ENCODE measurements around the gene ELOVL6. TPM values are rescaled to one million over a fixed set of nuclear protein-coding genes. Genes with fewer than 3 reads are reported as not detected.

ELOVL6 gene
- total and polyA plus RNA-seq, 2 experiments from 2014 or later, result 12.8 to 18.1 TPM

DNA sequence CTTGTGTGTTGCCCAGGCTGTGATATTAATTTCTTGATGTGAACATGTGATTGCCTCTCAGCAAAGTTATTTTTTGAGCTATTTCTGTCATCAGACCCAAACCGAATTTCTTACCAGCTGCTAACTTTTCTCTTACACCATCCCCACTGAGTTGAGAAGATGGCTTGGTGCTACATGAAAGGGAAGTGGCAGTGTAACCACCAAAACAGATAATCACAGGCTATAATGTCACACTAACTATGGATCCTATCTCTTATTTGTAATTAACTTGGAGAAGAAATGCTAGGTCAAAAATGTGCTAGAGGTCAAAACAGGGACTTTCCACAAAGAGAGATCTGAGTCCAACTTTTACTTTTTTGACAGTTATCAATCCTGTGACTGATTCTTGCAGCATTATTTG, 43.8 kb downstream of the ELOVL6 start:
- no peaks in the 10 kb centered on the region for H4K20me1 ChIP-seq (ENCODE audit: insufficient read depth, poor library complexity, severe bottlenecking)
- no peak overlapping the region for H3K27ac ChIP-seq
- no peak overlapping the region for H3K4me3 ChIP-seq
- H2AFZ ChIP-seq, result no peak overlapping the region
- no peaks in the 10 kb centered on the region for H3K9me2 ChIP-seq (replicated peaks; ENCODE audit: insufficient read depth)
- H3K4me1 ChIP-seq (ENCODE audit: insufficient read depth), result no peaks in the 10 kb centered on the region
- H3K4me2 ChIP-seq, result no peak overlapping the region
- TF ChIP-seq, protein P1, sequence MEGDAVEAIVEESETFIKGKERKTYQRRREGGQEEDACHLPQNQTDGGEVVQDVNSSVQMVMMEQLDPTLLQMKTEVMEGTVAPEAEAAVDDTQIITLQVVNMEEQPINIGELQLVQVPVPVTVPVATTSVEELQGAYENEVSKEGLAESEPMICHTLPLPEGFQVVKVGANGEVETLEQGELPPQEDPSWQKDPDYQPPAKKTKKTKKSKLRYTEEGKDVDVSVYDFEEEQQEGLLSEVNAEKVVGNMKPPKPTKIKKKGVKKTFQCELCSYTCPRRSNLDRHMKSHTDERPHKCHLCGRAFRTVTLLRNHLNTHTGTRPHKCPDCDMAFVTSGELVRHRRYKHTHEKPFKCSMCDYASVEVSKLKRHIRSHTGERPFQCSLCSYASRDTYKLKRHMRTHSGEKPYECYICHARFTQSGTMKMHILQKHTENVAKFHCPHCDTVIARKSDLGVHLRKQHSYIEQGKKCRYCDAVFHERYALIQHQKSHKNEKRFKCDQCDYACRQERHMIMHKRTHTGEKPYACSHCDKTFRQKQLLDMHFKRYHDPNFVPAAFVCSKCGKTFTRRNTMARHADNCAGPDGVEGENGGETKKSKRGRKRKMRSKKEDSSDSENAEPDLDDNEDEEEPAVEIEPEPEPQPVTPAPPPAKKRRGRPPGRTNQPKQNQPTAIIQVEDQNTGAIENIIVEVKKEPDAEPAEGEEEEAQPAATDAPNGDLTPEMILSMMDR (IDR thresholded peaks at IDR 0.05; ENCODE audit: poor library complexity), result no peak
- no peak for TF ChIP-seq EZH2 (IDR thresholded peaks at IDR 0.05; ENCODE audit: borderline replicate concordance)
- TF ChIP-seq EZH2phosphoT487 (IDR thresholded peaks at IDR 0.05; ENCODE audit: low read depth, severe bottlenecking, unreplicated experiment), result no peak
- no peaks in the 10 kb centered on the region for H3K36me3 ChIP-seq (replicated peaks; ENCODE audit: insufficient read depth, low read depth)
- no peaks in the 10 kb centered on the region for H3K9me3 ChIP-seq (ENCODE audit: low read depth)
- H3K27me3 ChIP-seq, result no peaks in the 10 kb centered on the region
- peaks cover 19% of the 10 kb centered on the region for H3K79me2 ChIP-seq
- DNase-seq (ENCODE audit: low spot score), result no peak
- 91% methylated on average over 1 of the region's 1 CpG for WGBS (ENCODE audit: low lambda C conversion rate, missing lambda C conversion rate)

DNA sequence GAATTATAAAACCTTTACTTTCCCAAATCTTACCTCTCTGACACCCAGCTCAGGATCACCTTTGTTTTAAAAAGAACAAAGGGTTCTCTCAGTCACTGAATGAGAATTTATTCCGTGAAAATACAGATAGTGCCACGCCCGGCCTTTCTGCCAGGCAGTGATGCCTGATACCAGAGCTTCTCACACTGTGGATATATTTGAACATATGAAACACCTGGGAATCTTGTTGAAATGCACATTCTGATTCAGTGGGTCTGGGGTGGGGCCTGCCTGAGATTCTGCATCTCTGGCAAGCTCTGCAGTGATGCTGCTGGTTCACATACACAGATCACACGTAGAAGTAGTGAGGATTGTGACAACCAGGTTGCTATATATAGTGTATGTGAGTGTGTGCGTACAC, 46.0 kb downstream of the ELOVL6 start:
- no peaks in the 10 kb centered on the region for H3K4me1 ChIP-seq (ENCODE audit: insufficient read depth)
- H3K9me3 ChIP-seq (ENCODE audit: low read depth), result no peaks in the 10 kb centered on the region
- H3K27me3 ChIP-seq, result no peaks in the 10 kb centered on the region
- 86% methylated on average over 5 of the region's 5 CpGs for WGBS (ENCODE audit: low lambda C conversion rate, missing lambda C conversion rate)
- no peak overlapping the region for H3K27ac ChIP-seq
- H3K79me2 ChIP-seq, result peaks cover 8% of the 10 kb centered on the region
- H2AFZ ChIP-seq, result no peak overlapping the region
- H3K4me3 ChIP-seq, result no peak overlapping the region
- H4K20me1 ChIP-seq (ENCODE audit: insufficient read depth, poor library complexity, severe bottlenecking), result no peaks in the 10 kb centered on the region
- no peak for DNase-seq (ENCODE audit: low spot score)
- TF ChIP-seq, protein P1 (IDR thresholded peaks at IDR 0.05; ENCODE audit: poor library complexity), result no peak
- no peak for TF ChIP-seq EZH2 (IDR thresholded peaks at IDR 0.05; ENCODE audit: borderline replicate concordance)
- no peak for TF ChIP-seq EZH2phosphoT487 (IDR thresholded peaks at IDR 0.05; ENCODE audit: low read depth, severe bottlenecking, unreplicated experiment)
- H3K36me3 ChIP-seq (replicated peaks; ENCODE audit: insufficient read depth, low read depth), result no peaks in the 10 kb centered on the region
- no peak overlapping the region for H3K4me2 ChIP-seq
- no peaks in the 10 kb centered on the region for H3K9me2 ChIP-seq (replicated peaks; ENCODE audit: insufficient read depth)

DNA sequence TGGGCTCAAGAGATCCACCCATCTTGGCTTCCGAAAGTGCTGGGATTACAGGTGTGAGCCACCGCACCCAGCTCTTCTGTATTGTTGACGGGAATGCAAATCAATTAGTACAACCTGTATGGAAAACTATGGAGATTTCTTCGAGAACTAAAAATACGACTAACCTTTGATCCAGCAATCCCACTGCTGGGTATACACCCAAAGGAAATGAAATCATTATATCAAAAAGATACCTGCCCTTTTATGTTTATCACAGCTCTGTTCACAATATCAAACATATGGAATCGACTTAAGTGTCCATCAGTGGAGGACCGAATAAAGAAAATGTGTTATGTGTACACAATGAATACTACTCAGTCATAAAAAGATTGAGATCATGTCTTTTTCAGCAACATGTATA, 49.3 kb downstream of the ELOVL6 start:
- H3K27ac ChIP-seq, result no peak overlapping the region
- no peak overlapping the region for H3K4me2 ChIP-seq
- no peaks in the 10 kb centered on the region for H3K27me3 ChIP-seq
- 96% methylated on average over 7 of the region's 7 CpGs for WGBS (ENCODE audit: low lambda C conversion rate, missing lambda C conversion rate)
- H3K36me3 ChIP-seq (replicated peaks; ENCODE audit: insufficient read depth, low read depth), result no peaks in the 10 kb centered on the region
- no peak overlapping the region for H2AFZ ChIP-seq
- H3K9me2 ChIP-seq (replicated peaks; ENCODE audit: insufficient read depth), result no peaks in the 10 kb centered on the region
- TF ChIP-seq EZH2 (IDR thresholded peaks at IDR 0.05; ENCODE audit: borderline replicate concordance), result no peak
- TF ChIP-seq, protein P1 (IDR thresholded peaks at IDR 0.05; ENCODE audit: poor library complexity), result no peak
- no peak for TF ChIP-seq EZH2phosphoT487 (IDR thresholded peaks at IDR 0.05; ENCODE audit: low read depth, severe bottlenecking, unreplicated experiment)
- no peaks in the 10 kb centered on the region for H3K9me3 ChIP-seq (ENCODE audit: low read depth)
- no peaks in the 10 kb centered on the region for H4K20me1 ChIP-seq (ENCODE audit: insufficient read depth, poor library complexity, severe bottlenecking)
- H3K79me2 ChIP-seq, result peaks cover 6% of the 10 kb centered on the region
- H3K4me1 ChIP-seq (ENCODE audit: insufficient read depth), result no peaks in the 10 kb centered on the region
- H3K4me3 ChIP-seq, result no peak overlapping the region
- no peak for DNase-seq (ENCODE audit: low spot score)

DNA sequence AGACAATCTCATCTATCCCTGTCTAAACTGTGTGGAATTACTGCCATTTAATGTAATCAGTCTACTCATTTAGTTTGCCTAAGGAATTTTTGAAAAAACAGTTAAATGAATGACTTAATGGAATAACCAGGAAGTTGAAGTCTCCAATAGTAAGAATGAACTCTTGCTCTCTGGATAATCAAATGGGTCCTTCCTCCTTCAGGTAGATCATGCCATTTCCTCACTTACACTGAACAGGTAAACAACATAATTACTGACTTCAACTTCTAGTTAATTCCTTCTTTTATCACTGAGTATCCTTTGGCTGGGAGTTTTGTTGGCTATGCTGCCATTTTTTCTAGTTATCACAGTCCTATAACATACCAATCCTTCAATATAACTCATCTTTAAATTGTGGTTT, 56.0 kb downstream of the ELOVL6 start:
- Histone ChIP-seq H3K79me2 (peaks cover 10% of the 10 kb centered on the region), H3K9me2 (replicated peaks; ENCODE audit: insufficient read depth) (no peaks in the 10 kb centered on the region), H3K4me2 (no peak overlapping the region), H3K9me3 (ENCODE audit: low read depth) (no peaks in the 10 kb centered on the region), H3K4me3 (no peak overlapping the region), H3K27me3 (no peaks in the 10 kb centered on the region), H3K4me1 (ENCODE audit: insufficient read depth) (peaks cover 13% of the 10 kb centered on the region), H4K20me1 (ENCODE audit: insufficient read depth, poor library complexity, severe bottlenecking) (no peaks in the 10 kb centered on the region), H3K27ac (no peak overlapping the region), H3K36me3 (replicated peaks; ENCODE audit: insufficient read depth, low read depth) (no peaks in the 10 kb centered on the region), H2AFZ (no peak overlapping the region)
- no peak for DNase-seq (ENCODE audit: low spot score)
- no peak for TF ChIP-seq EZH2 (IDR thresholded peaks at IDR 0.05; ENCODE audit: borderline replicate concordance)
- TF ChIP-seq EZH2phosphoT487 (IDR thresholded peaks at IDR 0.05; ENCODE audit: low read depth, severe bottlenecking, unreplicated experiment), result no peak
- TF ChIP-seq, protein P1 (IDR thresholded peaks at IDR 0.05; ENCODE audit: poor library complexity), result no peak

Measured in hepatocyte (in vitro differentiated cells).